ENCODE measurements around the gene ZEB2.

DNA sequence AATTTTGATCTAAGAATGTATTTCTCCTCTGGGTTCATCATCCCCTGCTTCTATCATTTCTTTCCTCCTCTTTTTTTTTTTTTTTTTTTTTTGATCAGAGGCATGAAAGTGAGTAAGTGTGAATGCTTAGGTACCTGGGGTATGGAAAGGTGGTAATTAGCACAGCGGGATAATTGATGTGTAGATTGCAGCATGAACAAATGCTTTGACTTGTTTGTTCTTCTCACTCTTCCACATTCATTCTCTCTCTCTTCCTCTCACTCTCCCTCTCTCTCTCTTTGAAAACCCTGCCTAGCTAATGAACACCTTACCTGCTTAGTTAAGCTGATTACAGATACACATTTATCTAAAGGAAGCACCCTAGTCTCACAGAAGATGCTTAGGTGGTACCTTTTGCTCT lies 74.7 kb downstream of the ZEB2 start:
- TF ChIP-seq, protein P1, sequence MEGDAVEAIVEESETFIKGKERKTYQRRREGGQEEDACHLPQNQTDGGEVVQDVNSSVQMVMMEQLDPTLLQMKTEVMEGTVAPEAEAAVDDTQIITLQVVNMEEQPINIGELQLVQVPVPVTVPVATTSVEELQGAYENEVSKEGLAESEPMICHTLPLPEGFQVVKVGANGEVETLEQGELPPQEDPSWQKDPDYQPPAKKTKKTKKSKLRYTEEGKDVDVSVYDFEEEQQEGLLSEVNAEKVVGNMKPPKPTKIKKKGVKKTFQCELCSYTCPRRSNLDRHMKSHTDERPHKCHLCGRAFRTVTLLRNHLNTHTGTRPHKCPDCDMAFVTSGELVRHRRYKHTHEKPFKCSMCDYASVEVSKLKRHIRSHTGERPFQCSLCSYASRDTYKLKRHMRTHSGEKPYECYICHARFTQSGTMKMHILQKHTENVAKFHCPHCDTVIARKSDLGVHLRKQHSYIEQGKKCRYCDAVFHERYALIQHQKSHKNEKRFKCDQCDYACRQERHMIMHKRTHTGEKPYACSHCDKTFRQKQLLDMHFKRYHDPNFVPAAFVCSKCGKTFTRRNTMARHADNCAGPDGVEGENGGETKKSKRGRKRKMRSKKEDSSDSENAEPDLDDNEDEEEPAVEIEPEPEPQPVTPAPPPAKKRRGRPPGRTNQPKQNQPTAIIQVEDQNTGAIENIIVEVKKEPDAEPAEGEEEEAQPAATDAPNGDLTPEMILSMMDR (conservative IDR thresholded peaks at IDR 0.05; ENCODE audit: low read length): no peak
- TF ChIP-seq EZH2phosphoT487 (IDR thresholded peaks at IDR 0.05; ENCODE audit: borderline replicate concordance, low read depth, low read length): no peak

Measured in OCI-LY7 (cell line).